ENCODE results near the gene MTG2.

The MTG2 gene

GRCh38 chr20:62164879-62165761, 17.7 kb upstream of the MTG2 start:
- Histone ChIP-seq H3K4ac (ENCODE audit: low read depth in 1 of 2, low read length in 2 of 2) (no peak overlapping the region), H3K18ac (ENCODE audit: low read depth in 1 of 2, low read length in 2 of 2) (no peak overlapping the region), H3K14ac (ENCODE audit: low read length in 2 of 2) (no peak overlapping the region), H3K4me3 (ENCODE audit: insufficient read depth in 1 of 2, low read depth in 1 of 2, low read length in 2 of 2) (no peak overlapping the region), H2BK120ac (ENCODE audit: low read depth, low read length) (no peak overlapping the region), H2BK12ac (ENCODE audit: low read length in 2 of 2) (no peak overlapping the region), H3K79me1 (replicated peaks; ENCODE audit: low read length, poor library complexity, severe bottlenecking) (peaks cover 30% of the 10 kb centered on the region), H2BK15ac (ENCODE audit: low read depth, poor library complexity, severe bottlenecking) (no peak overlapping the region), H3K9ac (ENCODE audit: low read length) (no peak overlapping the region), H3K23ac (ENCODE audit: low read length in 2 of 2) (no peak overlapping the region), H3K9me3 (ENCODE audit: control insufficient read depth, low read length) (no peaks in the 10 kb centered on the region), H3K36me3 (ENCODE audit: control insufficient read depth in 1 of 2, insufficient read depth in 2 of 2, low read depth in 1 of 2, low read length in 2 of 2) (peaks cover 79 to 83% of the 10 kb centered on the region in 2 experiments), H2AFZ (ENCODE audit: low read depth, low read length) (no peak overlapping the region), H3K4me1 (ENCODE audit: control insufficient read depth, insufficient read depth, low read depth, low read length) (peaks cover 15% of the 10 kb centered on the region), H3K27me3 (ENCODE audit: control insufficient read depth in 1 of 2, insufficient read depth in 1 of 2, low read length in 2 of 2) (no peaks in the 10 kb centered on the region), H4K91ac (ENCODE audit: low read length) (no peak overlapping the region), H3K4me2 (ENCODE audit: low read length, poor library complexity, severe bottlenecking) (no peak overlapping the region), H3K27ac (ENCODE audit: low read length, poor library complexity, severe bottlenecking) (no peak overlapping the region), H4K8ac (ENCODE audit: low read length) (no peak overlapping the region), H2AK5ac (ENCODE audit: low read length, severe bottlenecking) (no peak overlapping the region), H2BK5ac (ENCODE audit: low read depth, low read length, poor library complexity, severe bottlenecking) (no peak overlapping the region)
- WGBS, result 97% methylated on average over 41 of the region's 41 CpGs
- no peak for DNase-seq

DNA sequence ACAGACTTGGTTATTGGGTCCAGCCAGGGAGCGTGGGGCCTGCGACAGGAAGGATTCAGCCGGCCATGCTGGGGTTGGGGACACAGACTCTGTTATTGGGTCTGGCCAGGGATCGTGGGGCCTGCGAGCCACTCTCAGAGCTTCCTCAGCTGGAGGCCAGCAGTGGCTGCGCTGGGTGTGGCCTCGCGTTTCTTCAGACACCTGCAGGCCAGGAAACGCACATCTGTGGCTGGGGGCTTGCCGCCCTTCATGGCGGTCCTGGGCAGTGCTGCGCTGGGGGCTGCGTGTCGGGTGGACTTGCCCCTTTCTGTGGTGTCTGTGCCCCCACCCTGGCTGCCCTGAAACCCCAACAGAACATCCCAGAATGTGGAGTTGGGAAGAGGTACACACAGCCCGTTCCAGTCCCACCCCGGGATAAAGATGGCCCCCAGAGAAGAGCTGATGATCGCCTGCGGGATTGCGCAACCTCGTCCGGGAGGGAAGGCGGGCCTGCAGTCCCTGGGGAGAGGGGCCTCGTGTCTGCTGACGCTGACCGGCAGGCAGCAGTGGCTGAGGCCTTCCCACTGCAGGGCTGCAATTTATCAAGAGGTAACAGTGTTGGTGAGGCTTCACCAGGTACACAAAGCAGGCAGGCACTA, 16.9 kb upstream of the MTG2 start:
- Histone ChIP-seq H2AFZ (ENCODE audit: low read depth, low read length) (no peak overlapping the region), H2BK15ac (ENCODE audit: low read depth, poor library complexity, severe bottlenecking) (no peak overlapping the region), H3K4me3 (ENCODE audit: insufficient read depth in 1 of 2, low read depth in 1 of 2, low read length in 2 of 2) (no peak overlapping the region), H3K4me2 (ENCODE audit: low read length, poor library complexity, severe bottlenecking) (no peak overlapping the region), H4K91ac (ENCODE audit: low read length) (no peak overlapping the region), H2BK12ac (ENCODE audit: low read length in 2 of 2) (no peak overlapping the region), H3K27me3 (ENCODE audit: control insufficient read depth in 1 of 2, insufficient read depth in 1 of 2, low read length in 2 of 2) (no peaks in the 10 kb centered on the region), H3K9me3 (ENCODE audit: control insufficient read depth, low read length) (no peaks in the 10 kb centered on the region), H2BK120ac (ENCODE audit: low read depth, low read length) (no peak overlapping the region), H3K79me1 (replicated peaks; ENCODE audit: low read length, poor library complexity, severe bottlenecking) (peaks cover 28% of the 10 kb centered on the region), H2BK5ac (ENCODE audit: low read depth, low read length, poor library complexity, severe bottlenecking) (no peak overlapping the region), H3K18ac (ENCODE audit: low read depth in 1 of 2, low read length in 2 of 2) (peak overlapping the region in 1 of 2 experiments; percentile 28), H3K23ac (ENCODE audit: low read length in 2 of 2) (no peak overlapping the region), H3K14ac (ENCODE audit: low read length in 2 of 2) (no peak overlapping the region), H4K8ac (ENCODE audit: low read length) (peak overlapping the region; percentile 73), H3K27ac (ENCODE audit: low read length, poor library complexity, severe bottlenecking) (no peak overlapping the region), H3K9ac (ENCODE audit: low read length) (peak overlapping the region; percentile 41), H3K4me1 (ENCODE audit: control insufficient read depth, insufficient read depth, low read depth, low read length) (peaks cover 11% of the 10 kb centered on the region), H3K36me3 (ENCODE audit: control insufficient read depth in 1 of 2, insufficient read depth in 2 of 2, low read depth in 1 of 2, low read length in 2 of 2) (peaks cover 79 to 82% of the 10 kb centered on the region in 2 experiments), H3K4ac (ENCODE audit: low read depth in 1 of 2, low read length in 2 of 2) (no peak overlapping the region), H2AK5ac (ENCODE audit: low read length, severe bottlenecking) (no peak overlapping the region)
- WGBS, result 80% methylated on average over 25 of the region's 25 CpGs
- peak; percentile 51 for DNase-seq

DNA sequence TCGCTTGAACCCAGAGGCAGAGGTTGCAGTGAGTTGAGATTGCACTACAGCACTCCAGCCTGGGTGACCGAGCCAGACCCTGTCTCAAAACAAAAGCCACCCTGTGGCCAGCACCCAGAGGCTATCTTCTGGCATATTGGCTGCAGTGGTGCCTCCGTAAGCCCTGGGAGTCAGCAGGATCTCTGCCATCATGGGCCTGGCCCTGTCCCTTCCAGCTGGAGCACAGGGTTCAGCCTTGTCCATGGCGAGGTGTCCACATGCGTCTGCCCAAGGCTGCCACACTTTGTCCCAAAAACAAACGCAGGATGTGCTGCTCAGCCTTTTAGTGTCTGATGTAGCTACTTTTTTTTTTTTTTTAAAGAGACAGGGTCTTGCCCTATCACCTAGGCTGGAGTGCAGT, 15.4 kb upstream of the MTG2 start:
- peaks cover 28% of the 10 kb centered on the region for H3K79me1 ChIP-seq (replicated peaks; ENCODE audit: low read length, poor library complexity, severe bottlenecking)
- no peak overlapping the region for H3K23ac ChIP-seq (ENCODE audit: low read length in 2 of 2)
- 96% methylated on average over 6 of the region's 6 CpGs for WGBS
- no peak overlapping the region for H3K27ac ChIP-seq (ENCODE audit: low read length, poor library complexity, severe bottlenecking)
- no peak overlapping the region for H4K91ac ChIP-seq (ENCODE audit: low read length)
- H2AK5ac ChIP-seq (ENCODE audit: low read length, severe bottlenecking), result no peak overlapping the region
- no peak overlapping the region for H3K4me3 ChIP-seq (ENCODE audit: insufficient read depth in 1 of 2, low read depth in 1 of 2, low read length in 2 of 2)
- no peak overlapping the region for H3K9ac ChIP-seq (ENCODE audit: low read length)
- H3K4me1 ChIP-seq (ENCODE audit: control insufficient read depth, insufficient read depth, low read depth, low read length), result no peaks in the 10 kb centered on the region
- no peak overlapping the region for H3K4ac ChIP-seq (ENCODE audit: low read depth in 1 of 2, low read length in 2 of 2)
- no peak overlapping the region for H2BK15ac ChIP-seq (ENCODE audit: low read depth, poor library complexity, severe bottlenecking)
- H2BK5ac ChIP-seq (ENCODE audit: low read depth, low read length, poor library complexity, severe bottlenecking), result no peak overlapping the region
- no peak overlapping the region for H3K18ac ChIP-seq (ENCODE audit: low read depth in 1 of 2, low read length in 2 of 2)
- H2BK12ac ChIP-seq (ENCODE audit: low read length in 2 of 2), result no peak overlapping the region
- H3K27me3 ChIP-seq (ENCODE audit: control insufficient read depth in 1 of 2, insufficient read depth in 1 of 2, low read length in 2 of 2), result no peaks in the 10 kb centered on the region
- H3K9me3 ChIP-seq (ENCODE audit: control insufficient read depth, low read length), result no peaks in the 10 kb centered on the region
- H3K4me2 ChIP-seq (ENCODE audit: low read length, poor library complexity, severe bottlenecking), result no peak overlapping the region
- H4K8ac ChIP-seq (ENCODE audit: low read length), result no peak overlapping the region
- peaks cover 69 to 75% of the 10 kb centered on the region in 2 experiments for H3K36me3 ChIP-seq (ENCODE audit: control insufficient read depth in 1 of 2, insufficient read depth in 2 of 2, low read depth in 1 of 2, low read length in 2 of 2)
- DNase-seq, result no peak
- no peak overlapping the region for H2AFZ ChIP-seq (ENCODE audit: low read depth, low read length)
- H3K14ac ChIP-seq (ENCODE audit: low read length in 2 of 2), result no peak overlapping the region
- H2BK120ac ChIP-seq (ENCODE audit: low read depth, low read length), result no peak overlapping the region

DNA sequence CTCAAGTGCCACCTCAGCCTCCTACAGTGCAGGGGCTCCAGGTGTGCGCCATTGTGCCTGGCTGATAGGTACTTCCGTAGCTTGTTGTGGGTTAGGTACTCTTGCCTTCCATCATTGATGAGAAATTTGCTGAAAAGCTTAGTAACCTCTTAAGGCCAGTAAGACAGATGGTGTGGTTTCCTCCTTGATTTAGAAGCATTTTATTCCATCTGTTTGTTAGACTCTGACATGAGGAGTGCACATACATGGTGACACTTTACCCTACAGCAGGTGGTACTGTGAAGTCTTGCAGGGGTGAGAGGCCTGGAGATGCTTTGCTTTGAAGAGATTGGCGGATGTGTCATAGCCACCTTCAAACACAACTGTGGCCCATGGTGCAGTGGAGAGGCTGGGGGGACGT, 14.8 kb upstream of the MTG2 start:
- no peak overlapping the region for H3K27ac ChIP-seq (ENCODE audit: low read length, poor library complexity, severe bottlenecking)
- no peak overlapping the region for H3K4me3 ChIP-seq (ENCODE audit: insufficient read depth in 1 of 2, low read depth in 1 of 2, low read length in 2 of 2)
- no peak overlapping the region for H2BK12ac ChIP-seq (ENCODE audit: low read length in 2 of 2)
- H2AK5ac ChIP-seq (ENCODE audit: low read length, severe bottlenecking), result no peak overlapping the region
- H3K4me1 ChIP-seq (ENCODE audit: control insufficient read depth, insufficient read depth, low read depth, low read length), result no peaks in the 10 kb centered on the region
- no peak overlapping the region for H3K4me2 ChIP-seq (ENCODE audit: low read length, poor library complexity, severe bottlenecking)
- no peak overlapping the region for H3K4ac ChIP-seq (ENCODE audit: low read depth in 1 of 2, low read length in 2 of 2)
- no peak overlapping the region for H4K8ac ChIP-seq (ENCODE audit: low read length)
- no peak overlapping the region for H4K91ac ChIP-seq (ENCODE audit: low read length)
- over 99% methylated on average over 4 of the region's 4 CpGs for WGBS
- no peak overlapping the region for H2BK5ac ChIP-seq (ENCODE audit: low read depth, low read length, poor library complexity, severe bottlenecking)
- peaks cover 22% of the 10 kb centered on the region for H3K79me1 ChIP-seq (replicated peaks; ENCODE audit: low read length, poor library complexity, severe bottlenecking)
- no peak for DNase-seq
- no peaks in the 10 kb centered on the region for H3K9me3 ChIP-seq (ENCODE audit: control insufficient read depth, low read length)
- H2BK120ac ChIP-seq (ENCODE audit: low read depth, low read length), result no peak overlapping the region
- no peak overlapping the region for H3K14ac ChIP-seq (ENCODE audit: low read length in 2 of 2)
- no peak overlapping the region for H3K23ac ChIP-seq (ENCODE audit: low read length in 2 of 2)
- no peak overlapping the region for H3K9ac ChIP-seq (ENCODE audit: low read length)
- no peak overlapping the region for H3K18ac ChIP-seq (ENCODE audit: low read depth in 1 of 2, low read length in 2 of 2)
- H3K27me3 ChIP-seq (ENCODE audit: control insufficient read depth in 1 of 2, insufficient read depth in 1 of 2, low read length in 2 of 2), result no peaks in the 10 kb centered on the region
- H2AFZ ChIP-seq (ENCODE audit: low read depth, low read length), result no peak overlapping the region
- H3K36me3 ChIP-seq (ENCODE audit: control insufficient read depth in 1 of 2, insufficient read depth in 2 of 2, low read depth in 1 of 2, low read length in 2 of 2), result peaks cover 66 to 75% of the 10 kb centered on the region in 2 experiments
- H2BK15ac ChIP-seq (ENCODE audit: low read depth, poor library complexity, severe bottlenecking), result no peak overlapping the region
